ENCODE results near the gene CAST. TPM values are rescaled to one million over a fixed set of nuclear protein-coding genes. Genes with fewer than 3 reads are reported as not detected.

Gene CAST
- total RNA-seq, 1 donor from 2014 or later: 239 TPM

GRCh38 chr5:96671441-96671840 lies 9.3 kb downstream of the CAST start:
- TF ChIP-seq CTCF (conservative IDR thresholded peaks at IDR 0.05): no peak
- H3K4me3 Mint-ChIP-seq: no peak overlapping the region
- peaks cover 35% of the 10 kb centered on the region for H3K4me1 Mint-ChIP-seq (ENCODE audit: unreplicated experiment)
- peaks cover 24% of the 10 kb centered on the region for H3K36me3 Mint-ChIP-seq
- H3K27ac Mint-ChIP-seq: peak overlapping the region; percentile 42
- no peak for DNase-seq (ENCODE audit: extremely low spot score, unreplicated experiment)
- no peaks in the 10 kb centered on the region for H3K9me3 Mint-ChIP-seq
- no peaks in the 10 kb centered on the region for H3K27me3 Mint-ChIP-seq

GRCh38 chr5:96673127-96673526 lies 11.0 kb downstream of the CAST start:
- Mint-ChIP-seq H3K27ac (no peak overlapping the region), H3K4me1 (ENCODE audit: unreplicated experiment) (peaks cover 22% of the 10 kb centered on the region), H3K36me3 (peaks cover 24% of the 10 kb centered on the region), H3K9me3 (no peaks in the 10 kb centered on the region), H3K4me3 (no peak overlapping the region), H3K27me3 (no peaks in the 10 kb centered on the region)
- TF ChIP-seq CTCF (conservative IDR thresholded peaks at IDR 0.05): no peak
- no peak for DNase-seq (ENCODE audit: extremely low spot score, unreplicated experiment)

GRCh38 chr5:96675882-96676281 lies 13.7 kb downstream of the CAST start:
- no peak for TF ChIP-seq CTCF (conservative IDR thresholded peaks at IDR 0.05)
- Mint-ChIP-seq H3K27ac (peak overlapping the region; percentile 3), H3K4me1 (ENCODE audit: unreplicated experiment) (peaks cover 13% of the 10 kb centered on the region), H3K36me3 (peaks cover 26% of the 10 kb centered on the region), H3K9me3 (no peaks in the 10 kb centered on the region), H3K27me3 (no peaks in the 10 kb centered on the region), H3K4me3 (no peak overlapping the region)
- no peak for DNase-seq (ENCODE audit: extremely low spot score, unreplicated experiment)

DNA sequence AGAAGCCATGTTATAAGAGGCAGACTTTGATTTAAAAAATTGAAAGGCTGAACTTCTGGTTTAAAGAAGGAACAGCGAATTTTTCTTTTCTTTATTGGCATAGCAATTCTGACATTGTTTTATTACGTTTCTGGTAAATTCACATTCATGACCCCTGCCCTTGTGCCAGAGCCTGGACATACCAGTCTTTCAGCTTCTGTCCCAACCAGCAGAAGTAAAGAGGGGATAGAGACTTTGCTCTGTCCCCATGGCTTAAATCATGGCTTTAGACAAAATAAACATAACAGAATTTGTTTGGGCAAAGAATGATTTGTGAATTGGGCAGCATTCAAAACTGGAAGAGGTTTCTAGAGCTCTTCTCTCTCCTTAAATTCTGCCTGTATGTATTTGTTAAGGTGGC lies 15.3 kb downstream of the CAST start:
- Mint-ChIP-seq H3K4me1 (ENCODE audit: unreplicated experiment) (no peaks in the 10 kb centered on the region), H3K27ac (peak overlapping the region; percentile 34), H3K9me3 (no peaks in the 10 kb centered on the region), H3K36me3 (peaks cover 12% of the 10 kb centered on the region), H3K4me3 (no peak overlapping the region), H3K27me3 (no peaks in the 10 kb centered on the region)
- TF ChIP-seq CTCF (conservative IDR thresholded peaks at IDR 0.05): no peak
- DNase-seq (ENCODE audit: extremely low spot score, unreplicated experiment): no peak

DNA sequence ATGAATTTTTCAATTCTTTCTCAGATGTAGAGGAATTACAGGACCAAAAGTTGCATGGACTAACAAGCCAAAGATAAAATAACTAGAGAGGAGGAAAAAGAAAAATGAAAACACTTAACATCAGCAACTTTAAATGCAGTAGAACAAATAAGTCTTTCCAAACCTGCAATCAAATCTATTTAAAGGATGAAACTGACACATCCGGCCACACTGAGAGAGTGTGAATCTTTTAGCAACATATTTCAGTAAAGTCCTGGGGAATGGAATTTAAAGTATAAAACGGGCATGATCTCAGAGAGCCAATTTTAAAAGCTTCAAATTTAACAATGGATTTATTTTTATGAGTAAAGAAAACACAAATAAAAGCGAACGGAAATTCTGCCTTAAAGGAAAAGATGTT lies 17.1 kb downstream of the CAST start:
- no peak for TF ChIP-seq CTCF (conservative IDR thresholded peaks at IDR 0.05)
- Mint-ChIP-seq H3K27me3 (no peaks in the 10 kb centered on the region), H3K27ac (no peak overlapping the region)

More for the DNA sequence above, 17.1 kb downstream of the CAST start:
- no peaks in the 10 kb centered on the region for H3K9me3 Mint-ChIP-seq
- H3K36me3 Mint-ChIP-seq: peaks cover 12% of the 10 kb centered on the region
- H3K4me3 Mint-ChIP-seq: no peak overlapping the region
- H3K4me1 Mint-ChIP-seq (ENCODE audit: unreplicated experiment): no peaks in the 10 kb centered on the region
- no peak for DNase-seq (ENCODE audit: extremely low spot score, unreplicated experiment)

Measured in type B pancreatic cell (in vitro differentiated cells).